GM12878 (cell line): Measurements from ENCODE around the gene MN1. TPM values are rescaled to one million over a fixed set of nuclear protein-coding genes. Genes with fewer than 3 reads are reported as not detected.

Source experiments
- ATAC-seq: fragments of 200-7000 bp; cut with Tn5 transposase; 3 replicates; pipeline ENCODE4 v1.9.1; 2020; ENCODE audit warnings: mild to moderate bottlenecking, moderate library complexity
- BruUV-seq: library from RNA; stranded (reverse); fragments of 400-500 nt; replicated peaks from 2 replicates; lab custom pipeline; 2021; lab: Mats Ljungman, UMichigan
- CTCF ChIA-PET: fragments of 300-600 bp; sonication (Branson Sonifier 250); formaldehyde crosslinking; extraction: SDS; loops from one replicate; lab custom pipeline; 2021; ENCODE audit warnings: inconsistent platforms; lab: Yijun Ruan, JAX
- POLR2A ChIA-PET: fragments of 350-600 bp; formaldehyde crosslinking; extraction: SDS; loops from one replicate; lab custom pipeline; 2021; ENCODE audit warnings: inconsistent platforms; lab: Charles Lee
- RAD21 ChIA-PET: fragments of 300-600 bp; sonication (Branson Sonifier 250); formaldehyde crosslinking; loops from one replicate; lab custom pipeline; 2023; ENCODE audit warnings: antibody characterized with exemption; ENCODE audit not compliant: unreplicated experiment; lab: Charles Lee
- SMC1A ChIA-PET: fragments of 300-600 bp; sonication (Branson Sonifier 250); formaldehyde crosslinking; loops from one replicate; lab custom pipeline; 2023; ENCODE audit not compliant: unreplicated experiment, uncharacterized antibody; lab: Charles Lee
- DNase-seq: peaks from one replicate; pipeline ENCODE4 v3.0.0-alpha.2; 2011; ENCODE audit warnings: low read depth, low spot score
- FAIRE-seq: peaks from 3 replicates; lab custom pipeline; 2011; peaks lifted over from hg19 to GRCh38; lab: Jason Lieb, UNC
- H2AFZ ChIP-seq: 2 replicates; pipeline ENCODE4 v1.6.0; 2011; ENCODE audit warnings: low read depth, low read length, control low read depth; ENCODE audit not compliant: control insufficient read depth
- H3K27ac ChIP-seq: 2 replicates; pipeline ENCODE4 v1.5.1; 2011; ENCODE audit warnings: control low read depth; ENCODE audit not compliant: control insufficient read depth, insufficient read depth
- H3K27me3 ChIP-seq, 2 experiments: replicated peaks in 1 of 2; 2 replicates each; pipeline versions ENCODE4 v1.6.0 to v1.6.1; 2011; ENCODE audit warnings: low read length in 1 of 2; ENCODE audit not compliant: control insufficient read depth in 2 of 2, insufficient read depth in 2 of 2
- H3K36me3 ChIP-seq, 2 experiments: 2 replicates each; pipeline ENCODE4 v1.5.1; 2011; ENCODE audit warnings: low read length in 1 of 2; ENCODE audit not compliant: control insufficient read depth in 2 of 2, insufficient read depth in 2 of 2
- H3K4me1 ChIP-seq: 2 replicates; pipeline ENCODE4 v1.6.1; 2011; ENCODE audit warnings: mild to moderate bottlenecking, low read length, moderate library complexity, mixed read lengths; ENCODE audit not compliant: control insufficient read depth, insufficient read depth
- H3K4me2 ChIP-seq: 2 replicates; pipeline ENCODE4 v1.6.0; 2011; ENCODE audit warnings: control low read depth; ENCODE audit not compliant: control insufficient read depth, insufficient read depth
- H3K4me3 ChIP-seq: fragments of 200-600 bp; sonication (generic); 2 replicates; pipeline ENCODE4 v1.5.1; 2016
- H3K79me2 ChIP-seq: 2 replicates; pipeline ENCODE4 v1.6.0; 2011; ENCODE audit warnings: low read length; ENCODE audit not compliant: control insufficient read depth, insufficient read depth
- H3K9ac ChIP-seq: 2 replicates; pipeline ENCODE4 v1.8.0; 2011; ENCODE audit warnings: low read length, control low read depth, mixed read lengths; ENCODE audit not compliant: control insufficient read depth, insufficient read depth
- H3K9me3 ChIP-seq: replicated peaks from 3 replicates; pipeline ENCODE4 v1.5.1; 2011; ENCODE audit warnings: mild to moderate bottlenecking, low read length; ENCODE audit not compliant: control insufficient read depth, insufficient read depth
- H4K20me1 ChIP-seq: 2 replicates; pipeline ENCODE4 v1.6.0; 2011; ENCODE audit not compliant: control insufficient read depth, insufficient read depth
- ATF2 ChIP-seq: IDR thresholded peaks from 2 replicates; pipeline ENCODE4 v1.6.1; 2012; ENCODE audit warnings: low read length, inconsistent platforms
- CEBPB ChIP-seq, 2 experiments: fragments of 150-350 bp in 1 of 2; IDR thresholded peaks; 2 replicates each; pipeline ENCODE4 v1.6.1; 2012 to 2014; ENCODE audit warnings: low read depth in 2 of 2, low read length in 2 of 2, borderline replicate concordance in 1 of 2, inconsistent platforms in 1 of 2
- CREM ChIP-seq: IDR thresholded peaks from 2 replicates; pipeline ENCODE4 v1.6.1; 2014; ENCODE audit warnings: antibody characterized with exemption, low read depth
- EGR1 ChIP-seq, 2 experiments: IDR thresholded peaks; 1 replicate in 1 of 2; 2 replicates in 1 of 2; pipeline ENCODE4 v1.6.1; 2011 to 2012; ENCODE audit warnings: low read depth in 2 of 2, low read length in 2 of 2, borderline replicate concordance in 1 of 2, mild to moderate bottlenecking in 1 of 2, moderate library complexity in 1 of 2
- HDGF ChIP-seq: fragments of 450-650 bp; IDR thresholded peaks from 2 replicates; pipeline ENCODE4 v1.6.1; 2016; ENCODE audit warnings: antibody characterized with exemption
- IKZF2 ChIP-seq, 2 experiments: fragments of 450-650 bp; IDR thresholded peaks; 2 replicates each; pipeline ENCODE4 v1.6.1; 2017; ENCODE audit warnings: mild to moderate bottlenecking in 2 of 2, moderate library complexity in 2 of 2
- MAX ChIP-seq: IDR thresholded peaks from 2 replicates; pipeline ENCODE4 v1.6.1; 2012; ENCODE audit warnings: low read depth, low read length, improper control_type of control experiment
- MEF2A ChIP-seq: IDR thresholded peaks from 2 replicates; pipeline ENCODE4 v1.6.1; 2011; ENCODE audit warnings: low read depth, mild to moderate bottlenecking, low read length, moderate library complexity; ENCODE audit not compliant: insufficient read depth
- MLLT1 ChIP-seq: fragments of 450-650 bp; IDR thresholded peaks from 2 replicates; pipeline ENCODE4 v1.6.1; 2016; ENCODE audit warnings: mild to moderate bottlenecking
- NBN ChIP-seq: fragments of 450-650 bp; IDR thresholded peaks from 2 replicates; pipeline ENCODE4 v1.6.1; 2016
- NR2C2 ChIP-seq: IDR thresholded peaks from 2 replicates; pipeline ENCODE4 v1.6.1; 2011; ENCODE audit warnings: borderline replicate concordance, low read depth; ENCODE audit not compliant: control insufficient read depth, insufficient read length
- PAX8 ChIP-seq: fragments of 450-650 bp; IDR thresholded peaks from 2 replicates; pipeline ENCODE4 v1.6.1; 2017; ENCODE audit warnings: mild to moderate bottlenecking, moderate library complexity
- RB1 ChIP-seq: fragments of 450-650 bp; formaldehyde crosslinking; IDR thresholded peaks from 2 replicates; pipeline ENCODE4 v1.6.1; 2017; ENCODE audit warnings: mild to moderate bottlenecking, borderline replicate concordance
- SIN3A ChIP-seq: IDR thresholded peaks from 2 replicates; pipeline ENCODE4 v1.6.1; 2012; ENCODE audit warnings: low read depth, low read length, improper control_type of control experiment
- ZBTB11 ChIP-seq: fragments of 450-650 bp; formaldehyde crosslinking; IDR thresholded peaks from 2 replicates; pipeline ENCODE4 v1.5.0; 2022; ENCODE audit warnings: mild to moderate bottlenecking, missing genetic modification characterization
- ZNF24 ChIP-seq: fragments of 450-650 bp; IDR thresholded peaks from 2 replicates; pipeline ENCODE4 v1.6.1; 2017; ENCODE audit warnings: antibody characterized with exemption, mild to moderate bottlenecking
- ZNF622 ChIP-seq: fragments of 450-650 bp; IDR thresholded peaks from 2 replicates; pipeline ENCODE4 v1.6.1; 2017; ENCODE audit warnings: mild to moderate bottlenecking, inconsistent platforms
- WGBS: methylation state at CpG from one replicate; pipeline ENCODE4 v1.1.6; 2016; ENCODE audit warnings: low lambda C conversion rate; ENCODE audit not compliant: insufficient replicate concordance, insufficient coverage; ENCODE audit errors: missing lambda C conversion rate; 5-methylcytosine and 5-hydroxymethylcytosine counted together
- in situ Hi-C: fragments of 300-500 bp; cut with MboI; formaldehyde crosslinking; loops from 9 replicates; pipeline ENCODE4 v1.14.3; 2018; ENCODE audit warnings: mixed read lengths
- intact Hi-C: fragments of 100-400 bp; cut with micrococcal nuclease; formaldehyde crosslinking; loops from one replicate; pipeline ENCODE4 v1.14.2; 2022; ENCODE audit not compliant: unreplicated experiment
- polyA plus RNA-seq, 11 experiments: library from polyadenylated mRNA; depleted of rRNA in 4 of 11; unstranded in 6 of 11; stranded (reverse) in 5 of 11; fragments of >200 nt; fragmentation: Nextera tagmentation in 4 of 11; fragmentation: Illumina TruSeq in 1 of 11; extraction: Ambion mirVana in 4 of 11; extraction: Trizol in 1 of 11; gene quantifications; 1 replicate in 1 of 11; 2 replicates in 10 of 11; pipeline versions ENCODE4 v1.2.1 to v1.2.3, GENCODE V29; 2011 to 2016; ENCODE audit warnings: inconsistent platforms in 2 of 11, missing spikeins in 2 of 11, low read depth in 1 of 11
- total RNA-seq, 4 experiments: library from RNA; depleted of rRNA in 3 of 4; stranded (reverse); fragments of >200 nt in 3 of 4; fragmentation: Illumina TruSeq in 1 of 4; extraction: Trizol in 1 of 4; gene quantifications; 2 replicates each; pipeline versions ENCODE4 v1.2.1 to v1.2.3, GENCODE V29; 2013 to 2021

Gene MN1
- total and polyA plus RNA-seq, 10 of the 15 experiments (the other 5 are each of a cell fraction or from before 2014, with no cell fraction given), result under 0.01 to 0.24 (median 0.03) TPM; not detected in 3

GRCh38 chr22:27844656-27845591 lies 43.4 kb upstream of the MN1 start:
- POLR2A ChIA-PET, result interaction anchor here (0.6 kb wide), 1 partner anchor 121 kb away, joined by 3 read pairs; no protein-coding TSS in a partner anchor
- no TSS peak for BruUV-seq
- 97% methylated on average over 20 of the region's 20 CpGs for WGBS

More at GRCh38 chr22:27844656-27845591, 43.4 kb upstream of the MN1 start:
- RAD21 ChIA-PET, result no interaction called here
- Histone ChIP-seq H3K4me1 (no peaks in the 10 kb centered on the region), H4K20me1 (no peaks in the 10 kb centered on the region), H3K27me3 (no peaks in the 10 kb centered on the region), H3K9ac (no peak overlapping the region), H2AFZ (no peak overlapping the region), H3K4me3 (no peak overlapping the region)
- SMC1A ChIA-PET, result no interaction called here
- in situ Hi-C loops, result no loop called here
- CTCF ChIA-PET, result no interaction called here
- no peak for TF ChIP-seq ATF2
- TF ChIP-seq CEBPB (IDR thresholded peaks at IDR 0.05; ENCODE audit: borderline replicate concordance in 1 of 2, low read depth in 2 of 2, low read length in 2 of 2), result no peak
- no peak for TF ChIP-seq NBN
- TF ChIP-seq NR2C2, result no peak
- TF ChIP-seq RB1, result no peak
- no peak for TF ChIP-seq PAX8
- TF ChIP-seq HDGF, result no peak
- no peak for TF ChIP-seq ZBTB11 (CRISPR knock-in tag)
- no peak for TF ChIP-seq SIN3A
- TF ChIP-seq ZNF24, result no peak
- no peak for TF ChIP-seq MLLT1
- TF ChIP-seq EGR1 (IDR thresholded peaks at IDR 0.05; ENCODE audit: borderline replicate concordance in 1 of 2, low read depth in 2 of 2, low read length in 2 of 2), result no peak
- no peak for TF ChIP-seq MEF2A
- TF ChIP-seq ZNF622, result no peak
- TF ChIP-seq IKZF2 (IDR thresholded peaks at IDR 0.05), result no peak
- no peak for TF ChIP-seq MAX
- no peak for TF ChIP-seq CREM
- TF ChIP-seq, all 136 proteins: peak for 0
- Histone ChIP-seq H3K36me3 (peaks cover 4 to 9% of the 10 kb centered on the region in 2 experiments), H3K4me2 (no peak overlapping the region), H3K79me2 (no peaks in the 10 kb centered on the region), H3K9me3 (no peaks in the 10 kb centered on the region), H3K27ac (no peak overlapping the region)
- DNase-seq (no peak), ATAC-seq (no peak), FAIRE-seq (no peak)
- intact Hi-C loops, result no loop called here
